Muscle of back (tissue), 13 donors: ENCODE measurements around the gene FBN2. TPM values are rescaled to one million over a fixed set of nuclear protein-coding genes. Genes with fewer than 3 reads are reported as not detected.

Experiments
- DNase-seq, 3 donors: peaks; one replicate each; pipeline versions ENCODE4 v3.0.0 to v3.0.0-alpha.2; 2013
- long read RNA-seq, 9 donors: transcript quantifications; one replicate each; lab custom pipeline, GENCODE V29; 2026
- polyA plus RNA-seq, 10 donors: library from polyadenylated mRNA; unstranded; fragments of 120-200 nt; gene quantifications; one replicate each; pipeline ENCODE4 v1.2.1, GENCODE V29; 2013; ENCODE audit not compliant: insufficient read length in 10 of 10

The FBN2 gene
- polyA plus RNA-seq = 100 to 1,000 TPM in 3 of 10 donors, 10 to 100 TPM in 7; 46.4 to 149 (median 79.6) TPM
- long read RNA-seq, donor 1, full-length matches to known transcripts = 2 of 2 reads
- long read RNA-seq, donor 1, partial matches to known transcripts = 0 of 2 reads
- long read RNA-seq, donor 1, other reads (novel, unspliced or antisense) = 0 of 2 reads
- long read RNA-seq, donor 2 = 0 reads
- long read RNA-seq, donor 3 = 0 reads
- long read RNA-seq, donor 4, partial matches to known transcripts = 5 of 6 reads
- long read RNA-seq, donor 4, other reads (novel, unspliced or antisense) = 0 of 6 reads
- long read RNA-seq, donor 5, partial matches to known transcripts = 14 of 14 reads
- long read RNA-seq, donor 5, other reads (novel, unspliced or antisense) = 0 of 14 reads
- long read RNA-seq, donor 6, full-length matches to known transcripts = 1 of 7 reads
- long read RNA-seq, donor 6, partial matches to known transcripts = 6 of 7 reads
- long read RNA-seq, donor 6, other reads (novel, unspliced or antisense) = 0 of 7 reads
- long read RNA-seq, donor 7, full-length matches to known transcripts = 1 of 1 reads
- long read RNA-seq, donor 7, partial matches to known transcripts = 0 of 1 reads
- long read RNA-seq, donor 7, other reads (novel, unspliced or antisense) = 0 of 1 reads
- long read RNA-seq, donor 8, partial matches to known transcripts = 0 of 1 reads
- long read RNA-seq, donor 8, other reads (novel, unspliced or antisense) = 0 of 1 reads
- long read RNA-seq, donor 9, partial matches to known transcripts = 0 of 1 reads
- long read RNA-seq, donor 9, other reads (novel, unspliced or antisense) = 0 of 1 reads

DNA sequence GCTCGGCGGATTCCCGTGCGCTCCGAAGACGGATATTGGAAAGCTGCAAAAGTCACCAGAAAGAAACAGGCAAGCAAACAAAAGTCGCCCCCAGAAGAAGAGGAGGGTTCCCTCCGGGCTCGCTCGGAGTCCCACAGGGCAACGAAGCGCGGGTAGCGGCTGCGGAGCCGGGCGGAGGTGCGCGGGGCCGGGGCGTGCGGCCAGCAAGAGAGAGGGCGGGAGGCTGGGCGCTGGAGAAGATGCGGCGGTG is at the start of gene FBN2:
Gene FBN2 (minus strand): TSS at position 246 of the 250 bp plus-strand sequence. CDS start 642 bp downstream, outside the sequence.
- no peak for DNase-seq

DNA sequence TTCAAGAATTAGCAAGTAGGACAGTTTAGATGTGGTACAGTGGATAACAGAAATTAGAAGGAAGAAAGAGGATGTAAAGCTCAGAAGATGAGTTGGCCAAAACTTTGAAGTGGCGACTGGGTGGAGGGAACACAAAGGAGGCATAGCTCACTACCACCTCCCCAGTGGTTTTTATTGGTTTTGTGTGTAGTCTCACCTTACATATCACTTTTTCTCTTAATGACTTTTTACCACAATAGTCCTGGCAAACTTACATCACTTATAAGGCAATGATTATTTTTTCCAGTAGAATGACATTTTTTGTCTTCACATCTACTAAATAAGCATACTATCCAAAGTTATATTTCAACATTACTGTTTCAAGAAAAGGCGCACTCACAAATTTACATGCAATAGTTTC is 49.2 kb upstream of the FBN2 start:
- DNase-seq = no peak

DNA sequence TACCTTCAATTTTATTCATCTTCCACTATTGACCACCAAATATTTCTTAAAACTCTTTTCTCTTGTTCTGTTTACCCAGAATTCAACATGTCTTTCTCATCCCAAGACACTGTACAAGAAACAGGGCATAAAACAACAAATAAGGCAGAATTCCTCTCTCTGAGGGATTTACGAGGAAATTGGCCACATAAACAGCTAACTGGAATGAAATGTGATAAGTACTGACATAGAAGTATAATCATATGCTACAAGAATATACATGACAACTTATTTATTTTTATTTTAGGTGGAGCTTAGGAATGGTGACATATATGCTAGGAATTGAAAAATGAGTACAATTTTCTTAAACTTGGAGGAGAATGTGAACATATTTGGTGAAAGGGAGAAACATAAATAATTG is 48.8 kb upstream of the FBN2 start:
- no peak for DNase-seq

DNA sequence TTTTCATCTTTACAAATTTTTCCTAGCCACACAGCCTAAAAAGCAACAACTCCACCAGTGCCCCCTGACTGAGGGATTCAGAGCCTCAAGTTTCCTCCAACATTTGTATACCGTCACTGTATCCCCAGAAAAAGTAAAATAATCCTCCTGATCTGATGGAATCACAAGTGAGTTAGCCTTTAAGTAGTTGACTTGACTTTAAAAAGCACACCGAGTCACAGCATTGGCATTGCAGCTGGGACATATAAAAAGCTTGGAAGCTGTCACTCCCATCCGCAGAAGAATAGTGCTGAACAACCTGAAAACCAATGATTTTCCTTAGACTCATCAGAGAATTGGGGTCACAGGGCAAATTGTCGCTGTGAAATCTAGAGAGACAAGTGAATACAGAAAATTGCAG is 41.6 kb upstream of the FBN2 start:
- DNase-seq = no peak

DNA sequence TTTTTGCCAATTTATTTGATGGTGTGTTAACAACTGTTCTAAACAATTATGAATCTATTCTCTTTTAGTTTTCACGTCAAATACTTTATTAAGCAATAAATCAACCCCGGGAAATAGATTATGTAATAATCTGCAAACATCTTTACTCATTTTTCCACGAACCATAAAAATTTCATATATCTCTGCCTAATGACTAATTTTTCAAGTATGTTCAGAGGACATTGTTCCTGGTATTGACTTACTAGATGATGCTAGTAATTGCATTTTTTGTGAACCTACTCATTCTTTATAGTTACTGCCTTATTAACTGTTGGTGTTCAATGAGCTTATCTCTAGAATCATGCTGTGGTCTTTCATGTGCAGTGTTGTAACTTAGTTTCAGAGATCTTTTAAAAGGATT is 41.0 kb upstream of the FBN2 start:
- peak in 2 of 3 donors; percentile 39 to 77 for DNase-seq

DNA sequence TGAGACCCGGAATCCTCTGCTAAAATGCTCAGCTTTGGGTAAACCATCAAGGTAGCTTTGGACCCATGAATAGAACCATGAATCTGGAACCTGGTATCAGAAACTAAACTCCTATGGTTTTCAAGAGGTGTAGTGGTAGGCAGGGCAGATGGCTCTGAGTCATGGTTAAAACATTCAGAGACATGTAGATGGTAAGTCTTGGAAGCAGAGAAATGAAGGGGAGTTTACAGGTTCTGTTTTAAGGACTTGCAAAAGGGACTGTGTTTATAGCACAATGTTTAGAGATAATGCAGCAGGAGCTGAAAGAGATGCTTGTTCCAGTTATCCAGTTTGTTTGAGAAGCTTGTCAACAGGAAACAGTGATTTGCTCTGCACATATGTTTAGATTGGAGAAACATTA is 36.0 kb upstream of the FBN2 start:
- no peak for DNase-seq

DNA sequence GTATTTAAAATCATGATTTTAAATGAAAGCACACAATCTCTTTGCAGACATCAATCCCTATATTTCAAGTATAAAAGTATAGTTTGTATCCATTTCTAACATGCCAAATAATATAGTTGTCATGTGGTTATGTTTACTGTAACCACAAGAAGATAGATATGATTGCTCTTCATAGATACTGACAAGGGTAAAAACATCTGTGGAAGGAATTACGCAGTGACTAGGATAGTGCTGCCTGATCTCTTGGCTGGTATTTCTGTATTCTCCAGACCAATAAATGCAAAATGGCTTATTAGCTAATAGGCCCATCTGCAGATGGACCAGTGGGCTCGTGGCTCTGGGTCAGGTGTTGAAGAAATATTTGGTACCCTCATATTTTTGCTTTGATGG is 34.9 kb upstream of the FBN2 start:
- peak in 2 of 3 donors; percentile 40 to 45 for DNase-seq

DNA sequence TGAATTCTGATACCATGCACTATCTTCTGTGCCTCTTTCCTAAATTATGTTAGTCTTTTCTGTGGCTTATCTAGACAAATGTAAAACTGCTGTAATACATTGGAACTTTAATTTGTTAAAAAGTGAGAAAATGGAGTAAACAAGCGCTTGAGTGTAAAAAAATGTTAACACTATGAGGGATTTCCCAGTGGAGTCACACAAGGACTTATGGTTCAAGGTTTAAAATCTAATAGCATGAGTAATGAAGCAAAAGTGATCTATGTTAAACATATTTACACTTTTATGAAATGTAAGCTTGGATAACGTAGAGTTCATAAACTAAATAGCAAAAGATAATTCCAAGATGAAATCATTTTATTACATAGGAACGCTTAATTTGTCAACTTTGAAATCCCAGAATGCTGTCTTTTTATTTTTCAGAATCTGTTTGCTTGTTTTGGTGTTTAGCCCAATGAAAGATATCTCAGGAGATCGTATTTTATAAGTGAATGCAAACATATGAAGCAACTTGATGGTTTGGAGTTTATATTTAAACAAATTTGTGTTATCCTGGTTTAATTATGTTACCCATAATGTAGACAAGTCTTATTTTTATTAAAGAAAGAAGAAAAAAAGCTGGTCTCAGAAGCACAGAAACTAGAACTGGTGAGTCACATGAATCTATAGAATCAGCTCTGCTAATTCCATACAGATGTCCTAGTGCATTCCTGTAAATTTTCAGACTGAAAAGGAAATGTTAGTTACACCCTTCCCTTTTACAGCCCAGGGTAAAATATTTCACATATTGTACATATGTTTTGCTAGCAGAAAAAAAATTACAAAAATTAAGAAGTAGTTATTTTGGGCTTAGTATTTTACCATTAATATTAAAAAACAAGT is 34.2 kb upstream of the FBN2 start:
- DNase-seq = peak; percentile 29 to 75 (median 71)

DNA sequence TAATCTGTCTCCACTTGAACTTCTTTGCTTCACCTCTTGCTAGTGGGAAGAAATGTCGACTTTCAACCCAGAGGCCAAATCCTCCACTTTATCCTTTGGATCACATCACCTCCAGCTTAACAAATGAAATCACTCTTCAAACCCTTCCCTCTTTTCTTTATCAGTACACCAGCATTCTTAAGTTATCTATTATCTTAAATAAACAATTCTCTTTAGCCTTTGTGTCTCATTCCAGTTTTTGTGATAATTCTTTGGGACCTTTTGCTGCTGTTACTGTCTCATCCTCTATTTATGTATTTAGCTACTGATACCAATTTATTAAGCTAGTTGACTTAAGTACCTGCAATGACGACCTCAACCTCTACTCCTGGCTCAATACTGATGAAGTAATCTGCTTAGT is 28.1 kb upstream of the FBN2 start:
- no peak for DNase-seq

DNA sequence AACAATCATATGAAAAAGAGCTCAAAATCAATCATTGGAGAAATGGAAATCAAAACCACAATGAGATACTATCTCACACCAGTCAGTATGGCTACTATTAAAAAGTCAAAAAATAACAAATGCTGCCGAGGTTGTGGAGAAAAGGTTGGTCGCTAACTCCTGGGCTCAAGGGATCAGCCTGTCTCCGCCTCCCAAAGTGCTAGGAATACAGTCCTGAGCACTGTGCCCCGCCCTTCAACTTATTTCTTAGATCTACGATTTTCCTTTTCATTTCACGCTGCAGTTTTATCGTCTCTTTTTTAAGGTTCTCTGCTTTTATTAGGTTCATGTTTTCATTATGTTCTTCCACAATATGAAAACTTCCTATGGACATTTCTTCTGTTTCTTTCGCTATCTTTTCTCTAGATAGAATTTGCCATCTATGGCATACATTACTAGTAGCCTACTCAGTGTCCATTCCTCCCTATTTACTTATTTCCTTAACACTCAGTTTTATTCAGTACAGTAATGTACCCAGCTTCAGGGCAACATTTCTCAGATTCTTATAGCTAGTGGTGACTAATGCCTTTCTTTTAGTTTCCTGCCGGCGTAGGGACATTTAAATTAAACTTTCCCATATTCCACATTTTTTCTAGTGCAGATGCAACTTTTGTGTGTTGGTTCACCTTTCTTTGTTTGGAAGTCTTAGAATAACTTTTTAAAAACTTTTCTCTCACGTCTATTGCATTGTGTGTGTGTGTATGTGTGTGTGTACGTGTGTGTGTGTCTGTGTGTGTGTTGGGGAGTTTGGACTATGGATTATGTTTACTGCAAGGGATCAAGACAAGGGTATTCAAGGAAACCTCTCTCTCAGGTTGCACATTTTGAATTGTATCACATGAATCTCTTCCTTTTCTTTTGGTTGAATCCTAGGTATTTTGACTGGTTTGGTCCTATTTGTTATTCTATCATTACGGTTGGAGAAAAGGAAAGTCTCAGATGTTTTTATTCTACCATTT is 21.6 kb upstream of the FBN2 start:
- DNase-seq = no peak

DNA sequence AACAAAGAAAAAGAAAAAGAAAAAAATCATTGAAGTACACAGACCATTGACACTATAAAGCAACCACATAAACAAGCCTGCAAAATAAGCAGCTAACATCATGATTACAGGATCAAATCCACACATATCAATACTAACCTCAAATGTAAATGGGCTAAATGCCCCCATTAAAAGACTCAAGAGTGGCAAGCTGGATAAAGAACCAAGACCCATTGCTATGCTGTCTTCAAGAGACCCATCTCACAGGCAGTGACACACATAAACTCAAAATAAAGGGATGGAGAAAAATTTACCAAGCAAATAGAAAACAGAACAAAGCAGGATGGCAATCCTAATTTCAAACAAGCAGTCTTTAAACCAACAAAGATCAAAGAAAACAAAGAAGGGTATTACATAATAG is 15.7 kb upstream of the FBN2 start:
- DNase-seq = no peak

DNA sequence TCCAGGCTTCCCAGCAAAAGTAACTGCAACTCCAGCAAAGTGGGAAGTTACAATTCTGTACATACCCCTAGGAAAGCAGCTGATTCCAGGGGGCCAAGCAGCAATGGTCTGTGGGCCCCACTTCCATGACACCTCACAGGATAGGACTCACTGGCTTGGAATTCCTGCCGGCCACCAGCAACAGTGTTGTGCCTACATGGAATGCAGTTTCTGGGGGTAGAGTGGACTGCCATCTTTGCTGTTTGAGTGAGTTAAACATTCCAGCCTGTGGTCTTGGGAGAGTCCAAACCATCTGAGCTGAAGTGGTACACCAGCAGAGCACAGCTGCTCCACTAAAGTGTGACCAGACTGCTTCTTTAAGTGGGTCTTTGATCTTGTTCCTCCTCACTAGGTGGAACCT is 13.4 kb upstream of the FBN2 start:
- peak in 1 of 3 donors; percentile 22 for DNase-seq

DNA sequence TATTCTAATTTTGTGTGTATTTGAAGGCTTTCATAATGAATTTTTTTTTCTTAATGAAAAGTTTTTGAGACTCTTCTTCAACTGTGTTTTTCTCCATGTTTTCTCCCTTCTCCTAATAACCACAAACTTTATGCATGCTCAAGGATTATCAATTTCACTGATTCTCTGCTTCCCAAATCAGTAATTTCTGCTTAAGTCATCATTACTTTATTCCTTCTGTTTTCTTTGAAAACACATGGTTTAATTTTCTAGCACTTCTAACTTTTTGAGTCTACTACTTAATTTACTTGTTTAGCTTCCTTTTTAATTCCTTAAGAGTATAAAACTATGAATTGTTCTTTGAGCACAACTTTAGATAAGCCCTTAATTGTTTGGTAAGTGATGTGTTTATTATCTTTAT is 11.5 kb upstream of the FBN2 start:
- no peak for DNase-seq

DNA sequence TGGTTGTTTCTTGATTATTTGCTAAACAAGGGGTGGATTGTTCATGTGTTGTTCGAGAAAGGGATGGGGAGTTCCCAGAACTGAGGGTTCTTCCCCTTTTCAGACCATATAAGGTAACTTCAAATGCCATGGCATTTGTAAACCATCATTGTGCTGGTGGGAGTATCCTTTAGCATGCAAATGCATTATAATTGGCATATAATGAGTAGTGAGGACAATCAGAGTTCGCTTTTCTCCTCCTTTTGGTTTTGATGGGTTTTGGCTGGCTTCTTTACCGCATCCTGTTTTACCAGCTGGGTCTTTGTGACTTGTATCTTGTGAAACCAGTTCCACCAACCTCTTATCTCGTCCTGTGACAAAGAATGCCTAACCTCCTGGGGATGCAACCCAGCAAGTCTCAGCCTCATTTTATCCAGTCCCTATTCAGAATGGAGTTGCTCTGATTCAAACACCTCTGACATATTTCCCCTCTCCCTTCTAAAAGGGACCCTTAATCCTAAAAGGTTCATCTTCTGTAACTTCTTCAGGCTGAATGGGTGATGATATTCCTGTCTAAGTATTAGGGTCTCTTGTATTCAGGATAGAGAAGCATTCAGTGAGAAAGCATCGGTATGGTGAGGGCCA is 8.7 kb upstream of the FBN2 start:
- no peak for DNase-seq

DNA sequence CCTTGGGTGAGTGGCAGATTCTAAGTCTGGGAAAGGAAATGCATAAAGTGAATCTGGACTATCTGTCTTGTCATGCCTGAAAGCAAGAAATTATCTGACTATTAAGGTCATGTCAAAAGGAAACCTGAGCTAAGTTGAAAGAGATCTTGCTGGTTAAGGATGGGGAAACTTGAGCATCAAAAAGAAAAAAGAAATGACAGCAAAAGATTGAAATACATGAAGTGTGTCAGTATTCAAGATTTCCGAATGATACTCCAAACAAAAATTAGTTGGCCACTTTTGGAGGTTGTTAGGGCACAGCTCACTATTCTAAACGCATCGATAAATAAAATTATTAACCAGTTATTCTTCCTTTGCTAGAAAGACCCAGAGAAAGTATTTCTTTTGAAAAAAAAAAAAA is 3.3 kb upstream of the FBN2 start:
- no peak for DNase-seq

DNA sequence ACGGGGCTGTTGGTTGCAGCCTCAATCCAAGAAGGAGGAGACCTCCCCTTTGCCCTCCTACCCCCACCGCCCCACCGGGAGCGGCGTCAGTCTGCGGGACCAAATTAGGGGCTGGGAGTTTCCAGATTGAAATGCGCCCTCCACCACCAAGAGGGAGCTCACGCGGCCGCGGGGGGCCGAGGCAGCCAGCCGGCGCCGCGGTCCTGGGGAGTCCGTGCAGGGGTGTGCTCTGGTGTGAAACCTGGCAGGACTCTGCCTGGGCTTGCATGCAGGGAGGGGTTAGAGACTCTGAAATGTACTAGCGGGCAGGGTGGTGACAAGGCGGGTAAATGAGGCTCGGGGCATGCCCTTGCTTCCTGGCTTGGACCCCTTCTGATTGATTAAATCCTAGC is 989 bp upstream of the FBN2 start:
- peak in 1 of 3 donors; percentile 22 for DNase-seq

DNA sequence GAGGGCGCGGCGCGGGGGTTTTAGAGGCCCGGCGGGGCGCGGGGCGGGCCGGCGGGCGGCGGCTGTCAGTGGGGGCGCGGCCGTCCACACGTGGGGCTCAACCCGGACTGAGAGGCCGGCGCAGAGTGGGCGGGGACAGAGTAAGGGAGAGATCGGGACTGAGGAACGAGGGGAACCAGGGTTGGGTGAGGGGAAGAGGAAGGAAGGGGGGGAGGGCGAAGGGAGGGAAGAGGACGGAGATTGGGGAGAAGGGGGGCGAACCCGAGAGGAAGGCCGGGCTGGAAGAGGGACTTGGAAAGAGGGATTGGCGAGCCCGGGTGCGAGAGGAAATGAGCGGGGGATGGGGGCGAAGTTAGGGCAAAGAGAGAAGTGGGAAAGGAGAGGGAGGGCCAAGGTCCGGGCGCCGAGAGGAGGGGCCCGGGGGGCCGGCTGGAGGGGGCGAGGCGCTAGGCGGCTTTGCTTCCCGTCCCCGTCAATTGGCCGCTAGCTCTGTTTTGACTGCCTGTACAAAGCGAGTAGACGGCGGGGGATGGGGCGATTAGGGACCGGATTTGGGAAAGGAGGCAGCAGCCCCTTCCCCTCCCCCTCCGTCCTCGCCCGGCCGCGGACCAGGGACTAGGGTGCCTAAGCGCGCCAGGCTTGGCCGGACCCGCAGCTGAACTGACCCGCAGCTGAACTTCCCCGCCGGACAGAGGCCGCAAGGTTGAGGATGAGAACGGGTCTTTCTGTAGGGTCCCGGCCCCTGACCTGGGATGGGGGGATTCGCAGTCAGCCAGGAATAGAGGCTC is 399 bp upstream of the FBN2 start:
- peak; percentile 91 to 98 (median 95) for DNase-seq

DNA sequence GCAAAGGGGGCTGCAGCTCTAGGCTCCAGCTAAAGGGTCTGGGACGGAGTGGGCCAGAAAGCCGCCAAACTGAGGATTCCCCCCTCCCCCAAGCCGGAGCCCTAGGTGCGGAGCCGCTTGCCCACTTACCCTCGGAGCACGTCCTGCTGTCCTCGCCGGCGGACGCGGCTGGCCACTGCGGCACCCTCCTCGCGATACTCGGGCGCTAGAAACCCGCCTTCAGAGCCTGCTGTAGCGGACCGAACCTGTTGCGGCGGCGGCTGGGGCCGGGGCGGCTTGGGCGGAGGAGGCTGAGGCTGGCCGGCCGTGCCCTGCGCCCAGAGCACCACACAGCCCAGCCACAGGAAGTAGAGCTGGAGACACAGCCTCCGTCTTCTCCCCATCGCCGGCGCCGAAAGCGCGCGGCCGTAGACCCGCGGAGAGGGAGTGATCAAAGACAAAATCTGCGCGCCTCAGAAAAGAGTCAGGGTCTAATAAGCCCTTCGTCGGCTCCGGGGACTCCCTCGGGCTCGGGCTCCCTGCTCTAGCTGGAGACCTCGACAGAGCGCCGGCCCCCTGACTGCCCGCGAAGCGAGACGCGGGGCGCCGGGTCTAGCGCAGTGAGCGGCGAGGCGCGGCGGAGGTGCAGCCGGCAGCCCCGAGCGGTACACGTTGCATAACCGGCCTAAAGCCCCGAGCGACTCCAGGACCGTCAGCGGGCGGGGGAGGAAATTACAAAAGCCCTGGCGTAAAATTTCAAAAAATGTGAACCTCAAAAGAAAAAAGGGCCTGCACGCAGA is 635 bp downstream of the FBN2 start:
- peak in 2 of 3 donors; percentile 36 to 64 for DNase-seq
